GM19025 (cell line): Measurements from ENCODE around the gene FOXR1.
"Not testable (repeated sequence)": the region's sequence is repeated elsewhere in the genome, so short reads cannot be mapped to it uniquely, and the experiment has no call there.

Experiments
- ATAC-seq: cut with Tn5 transposase; IDR thresholded peaks from one replicate; pipeline ENCODE4 v1.9.1; 2021; ENCODE audit warnings: mild to moderate bottlenecking, low read depth, moderate library complexity; ENCODE audit not compliant: unreplicated experiment

The FOXR1 gene

DNA sequence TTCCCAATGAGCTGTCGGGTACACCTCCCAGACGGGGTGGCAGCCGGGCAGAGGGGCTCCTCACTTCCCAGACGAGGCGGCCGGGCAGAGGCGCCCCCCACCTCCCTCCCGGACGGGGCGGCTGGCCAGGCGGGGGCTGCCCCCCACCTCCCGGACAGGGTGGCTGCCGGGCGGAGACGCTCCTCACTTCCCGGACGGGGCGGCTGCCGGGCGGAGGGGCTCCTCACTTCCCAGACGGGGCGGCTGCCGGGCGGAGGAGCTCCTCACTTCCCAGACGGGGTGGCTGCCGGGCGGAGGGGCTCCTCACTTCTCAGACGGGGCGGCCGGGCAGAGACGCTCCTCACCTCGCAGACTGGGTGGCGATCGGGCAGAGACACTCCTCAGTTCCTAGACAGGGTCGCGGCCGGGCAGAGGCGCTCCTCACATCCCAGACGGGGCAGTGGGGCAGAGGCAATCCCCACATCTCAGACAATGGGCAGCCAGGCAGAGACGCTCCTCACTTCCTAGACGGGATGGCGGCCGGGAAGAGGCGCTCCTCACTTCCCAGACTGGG, 20.0 kb downstream of the FOXR1 start:
- not testable (repeated sequence) for ATAC-seq

DNA sequence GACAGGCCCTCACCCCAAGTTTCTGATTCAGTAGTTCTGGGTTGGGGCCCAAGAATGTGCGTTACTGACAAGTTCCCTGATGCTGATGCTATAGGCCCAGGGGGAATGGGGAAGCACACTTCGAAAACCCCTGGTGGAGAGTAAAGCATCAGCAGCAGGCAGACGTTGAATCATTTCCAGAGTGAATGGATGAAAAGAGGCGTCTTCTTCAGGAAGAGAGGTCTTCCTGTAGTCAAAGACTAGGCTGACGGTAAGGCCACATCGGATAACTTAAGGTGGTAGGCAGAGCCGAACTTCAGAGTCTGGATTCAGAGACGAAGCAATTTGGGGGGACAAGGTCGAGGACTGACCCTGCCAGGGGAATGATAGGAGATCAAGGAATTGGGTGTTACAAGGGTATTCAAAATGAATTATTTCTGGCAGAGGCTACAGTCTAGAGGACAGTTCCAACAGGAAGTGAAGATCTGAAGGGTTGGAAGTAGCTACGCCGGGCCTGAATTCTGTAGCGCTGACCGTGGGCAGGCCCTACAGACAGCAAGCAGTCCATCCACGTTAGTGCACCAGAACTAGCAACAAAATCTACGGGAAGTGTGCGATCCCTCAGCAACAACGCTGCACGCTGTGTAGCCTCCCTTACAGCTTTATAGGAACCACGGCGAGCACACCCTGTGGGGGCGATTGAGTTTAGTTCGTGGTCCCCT, 25.5 kb downstream of the FOXR1 start:
- peak; percentile 14 for ATAC-seq

DNA sequence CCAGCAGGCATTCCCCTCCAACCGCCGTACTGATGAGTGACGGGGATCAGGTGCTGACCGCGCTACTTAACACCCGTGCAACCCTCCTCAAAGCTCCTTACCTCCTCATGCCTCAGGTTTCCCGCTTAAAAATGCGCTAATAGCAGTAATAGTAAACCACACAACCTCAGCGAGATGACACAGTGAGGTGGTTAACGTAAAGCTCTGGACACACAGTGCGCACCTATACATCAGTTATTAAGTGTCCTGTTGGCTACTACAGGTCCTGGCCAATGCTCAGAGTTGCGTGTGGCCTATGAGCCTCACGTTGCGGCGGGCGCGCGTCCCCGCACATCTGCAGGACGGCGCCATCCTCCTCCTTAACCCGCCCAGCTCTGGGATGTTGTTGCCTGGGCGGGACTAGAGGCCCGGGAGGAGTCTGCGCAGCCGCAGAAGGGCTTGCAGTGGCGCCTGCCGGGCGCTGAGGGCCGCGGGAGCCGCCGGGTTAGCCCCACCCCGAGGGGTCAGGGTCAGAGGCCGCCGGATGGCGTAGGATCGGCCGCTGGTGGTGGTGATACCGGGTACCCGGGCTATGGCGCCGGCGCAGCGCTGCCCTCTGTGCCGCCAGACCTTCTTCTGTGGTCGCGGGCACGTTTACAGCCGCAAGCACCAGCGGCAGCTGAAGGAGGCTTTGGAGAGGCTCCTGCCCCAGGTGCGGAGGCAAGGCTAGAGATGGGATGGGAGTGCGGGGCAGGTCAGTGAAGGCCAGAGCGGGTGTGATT, 26.2 kb downstream of the FOXR1 start, which contains the start of gene CENATAC:
Gene CENATAC (plus strand): TSS at position 512 of the 761 bp plus-strand sequence. CDS start 60 bp downstream, at position 572.
- ATAC-seq = peak; percentile 91

DNA sequence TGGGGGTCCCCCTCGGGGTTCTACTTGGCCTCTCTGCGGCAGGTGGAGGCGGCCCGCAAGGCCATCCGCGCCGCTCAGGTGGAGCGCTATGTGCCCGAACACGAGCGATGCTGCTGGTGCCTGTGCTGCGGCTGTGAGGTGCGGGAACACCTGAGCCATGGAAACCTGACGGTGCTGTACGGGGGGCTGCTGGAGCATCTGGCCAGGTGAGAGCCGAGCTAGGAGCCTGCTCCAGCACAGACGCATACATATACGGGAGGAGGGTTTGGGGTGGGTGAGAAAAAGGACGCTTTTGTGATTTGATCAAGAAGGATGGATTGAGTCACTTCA, 26.8 kb downstream of the FOXR1 start:
- no peak for ATAC-seq

DNA sequence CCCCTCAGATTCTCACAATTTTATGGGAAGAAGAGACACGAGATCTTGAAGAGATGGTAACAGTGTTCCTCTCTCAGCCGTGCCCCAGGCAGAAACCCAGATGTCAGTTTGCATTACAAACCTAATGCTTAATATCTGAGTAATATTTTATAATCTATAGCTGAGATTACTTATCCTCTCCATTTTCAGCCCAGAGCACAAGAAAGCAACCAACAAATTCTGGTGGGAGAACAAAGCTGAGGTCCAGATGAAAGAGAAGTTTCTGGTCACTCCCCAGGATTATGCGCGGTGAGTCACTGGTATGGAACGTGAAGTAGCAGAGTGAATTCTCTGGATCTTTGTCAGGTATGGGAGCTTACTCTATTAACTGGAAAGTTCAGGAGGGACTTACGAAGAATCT, 27.3 kb downstream of the FOXR1 start:
- ATAC-seq = no peak

DNA sequence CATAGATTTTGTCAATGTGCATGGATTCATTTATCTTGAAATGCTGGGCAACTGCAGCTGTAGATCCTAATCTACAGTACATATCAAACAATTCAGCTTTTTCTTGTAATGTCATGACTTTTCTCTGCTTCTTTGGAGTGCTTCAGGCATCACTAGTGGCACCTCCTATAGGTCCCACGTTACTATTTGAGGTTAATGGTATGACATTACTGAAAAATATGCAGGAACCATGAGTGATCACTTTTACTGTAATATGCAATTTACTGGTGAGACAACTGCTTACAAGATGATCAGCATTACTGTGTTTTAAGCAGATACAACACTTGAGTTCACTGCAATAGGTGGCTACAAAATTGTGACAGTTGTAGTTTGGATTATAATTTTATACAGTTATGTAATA, 29.3 kb downstream of the FOXR1 start:
- ATAC-seq = no peak

DNA sequence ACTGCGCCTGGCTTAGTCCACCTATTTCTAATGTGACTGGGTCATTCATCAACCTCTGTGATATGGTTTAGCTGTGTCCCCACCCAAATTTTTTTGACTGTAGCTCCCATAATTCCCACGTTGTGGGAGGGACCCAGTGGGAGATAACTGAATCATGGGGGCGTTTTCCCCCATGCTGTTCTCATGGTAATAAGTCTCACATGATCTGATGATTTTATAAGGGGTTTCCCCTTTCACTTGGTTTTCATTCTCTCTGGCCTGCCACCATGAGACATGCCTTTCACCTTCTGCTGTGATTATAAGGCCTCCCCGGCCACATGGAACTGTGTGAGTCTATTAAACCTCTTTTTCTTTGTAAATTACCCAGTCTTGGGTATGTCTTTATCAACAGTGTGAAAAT, 35.1 kb downstream of the FOXR1 start:
- no peak for ATAC-seq

DNA sequence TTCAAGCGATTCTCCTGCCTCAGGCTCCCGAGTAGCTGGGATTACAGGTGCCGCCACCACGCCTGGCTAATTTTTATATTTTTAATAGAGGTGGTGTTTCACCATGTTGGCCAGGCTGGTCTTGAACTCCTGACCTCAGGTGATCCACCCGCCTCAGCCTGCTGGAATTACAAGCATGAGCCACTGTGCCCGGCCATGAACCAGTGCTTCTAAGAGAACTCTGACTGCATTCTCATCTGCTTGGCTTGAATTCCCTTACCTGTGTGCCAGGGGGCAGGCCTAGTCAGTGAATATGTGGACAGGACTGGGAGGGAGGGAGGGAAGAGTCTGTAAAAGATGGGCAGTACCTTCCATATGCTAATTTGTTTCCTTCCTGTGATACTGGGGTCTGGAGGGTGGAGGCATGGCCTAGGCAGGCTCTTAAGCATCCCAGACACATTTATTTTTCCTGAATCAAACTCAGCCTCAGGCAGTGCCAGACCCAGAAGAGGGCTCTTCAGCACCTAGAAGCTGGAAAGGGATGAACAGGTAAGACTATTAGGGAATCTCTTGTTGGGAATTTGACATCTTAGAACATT, 40.0 kb downstream of the FOXR1 start:
- no peak for ATAC-seq

DNA sequence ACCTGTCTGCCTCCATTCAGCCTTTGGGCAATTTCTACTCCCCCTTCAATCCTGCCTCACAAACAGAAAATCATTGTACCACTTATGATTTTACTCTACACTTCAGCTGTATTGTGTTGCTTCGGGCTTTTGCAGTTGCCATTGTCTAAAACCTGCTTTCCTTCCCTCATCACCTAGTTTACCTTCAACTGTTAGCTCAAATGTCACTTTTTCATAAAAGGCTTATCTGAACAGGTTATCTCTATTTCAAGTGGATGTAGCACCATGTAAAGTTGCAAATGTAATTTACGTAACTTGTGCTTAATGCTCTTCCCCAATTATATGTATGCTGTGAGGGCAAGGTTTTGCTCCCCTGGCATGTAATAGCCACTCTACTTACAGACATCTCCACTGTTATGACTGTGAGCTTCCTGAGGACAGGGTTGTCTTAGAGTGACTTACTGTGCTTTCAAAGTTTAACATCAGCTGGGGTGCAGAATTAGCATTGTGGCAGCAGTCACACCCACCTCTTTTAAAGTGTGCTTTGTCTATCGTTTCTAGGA, 41.1 kb downstream of the FOXR1 start:
- no peak for ATAC-seq

DNA sequence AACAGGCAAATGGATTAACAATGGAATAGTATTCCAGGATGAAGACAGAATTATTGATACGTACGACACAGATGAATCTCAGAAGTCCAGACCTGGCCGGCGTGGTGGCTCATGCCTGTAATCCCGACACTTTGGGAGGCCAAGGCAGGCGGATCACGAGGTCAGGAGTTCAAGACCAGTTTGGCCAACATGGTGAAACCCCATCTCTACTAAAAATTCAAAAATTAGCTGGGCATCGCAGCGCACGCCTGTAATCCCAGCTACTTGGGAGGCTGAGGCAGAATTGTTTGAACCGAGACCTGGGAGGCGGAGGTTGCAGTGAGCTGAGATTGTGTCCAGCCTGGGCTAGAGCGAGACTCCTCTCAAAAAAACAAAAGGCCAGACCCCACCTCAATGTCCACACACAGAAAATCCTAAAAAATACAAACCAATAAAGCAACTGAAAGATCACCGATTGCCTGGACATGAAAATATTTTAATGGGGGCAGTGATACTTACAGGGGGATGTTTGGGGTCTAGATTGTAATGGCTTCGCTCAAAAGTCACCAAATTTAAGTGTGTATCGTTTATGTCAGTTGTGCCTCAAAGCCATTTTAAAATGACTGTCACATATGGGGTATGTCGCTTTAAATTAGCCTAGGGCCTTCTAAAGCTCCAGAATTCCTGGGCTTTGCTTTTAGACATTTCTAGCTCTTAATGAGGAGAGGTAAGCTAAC, 42.8 kb downstream of the FOXR1 start:
- no peak for ATAC-seq

DNA sequence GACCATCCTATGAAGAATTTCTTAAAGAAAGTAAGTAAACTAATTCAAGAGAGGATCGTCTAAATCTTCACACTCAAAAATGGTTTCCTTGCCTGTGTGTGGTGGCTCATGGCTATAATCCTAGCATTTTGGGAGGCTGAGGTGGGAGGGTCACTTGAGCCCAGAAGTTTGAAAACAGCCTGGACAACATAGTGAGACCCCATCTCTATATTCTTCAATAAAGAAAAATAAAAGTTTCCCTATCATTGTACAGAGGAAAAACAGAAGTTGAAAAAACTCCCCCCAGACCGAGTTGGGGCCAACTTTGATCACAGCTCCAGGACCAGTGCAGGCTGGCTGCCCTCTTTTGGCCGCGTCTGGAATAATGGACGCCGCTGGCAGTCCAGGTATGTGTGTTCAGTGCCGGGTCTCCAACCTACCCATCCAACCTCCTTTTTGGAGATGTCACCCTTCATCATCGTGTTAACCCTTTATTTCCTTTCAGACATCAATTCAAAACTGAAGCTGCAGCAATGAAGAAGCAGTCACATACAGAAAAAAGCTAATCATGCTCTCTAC, 43.6 kb downstream of the FOXR1 start:
- no peak for ATAC-seq

DNA sequence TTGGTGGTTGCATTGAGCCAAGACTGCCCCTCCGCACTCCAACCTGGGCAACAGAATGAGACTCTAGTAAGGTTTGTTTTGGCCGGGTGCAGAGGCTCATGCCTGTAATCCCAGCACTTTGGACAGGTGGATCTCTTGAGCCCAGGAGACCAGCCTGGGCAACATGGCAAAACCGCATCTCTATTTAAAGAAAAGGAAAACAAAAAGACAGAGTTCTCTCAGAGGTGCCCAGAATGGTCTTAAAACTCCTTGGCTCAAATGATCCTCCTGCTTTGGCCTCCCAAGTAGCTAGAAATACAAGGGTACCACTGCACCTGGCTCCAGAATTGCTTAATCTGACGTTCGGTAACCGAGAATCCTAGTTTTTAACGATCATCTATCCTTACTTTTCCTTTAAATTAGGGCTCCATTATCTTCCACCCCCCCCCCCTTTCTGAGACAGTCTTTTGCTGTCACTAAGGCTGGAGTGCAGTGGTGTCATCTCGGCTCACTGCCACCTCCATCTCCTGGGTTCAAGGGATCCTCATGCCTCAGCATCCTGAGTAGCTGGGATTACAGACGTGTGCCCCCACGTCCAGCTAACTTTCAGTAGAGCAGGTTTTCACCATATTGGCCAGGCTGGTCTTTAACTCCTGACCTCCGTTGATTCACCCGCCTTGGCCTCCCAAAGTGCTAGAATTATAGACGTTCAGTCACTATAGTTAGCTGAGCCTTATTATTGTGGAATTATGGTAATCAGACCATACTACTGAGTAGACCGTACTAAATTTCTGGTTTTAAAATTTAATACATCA, 44.9 kb downstream of the FOXR1 start:
- ATAC-seq = no peak

DNA sequence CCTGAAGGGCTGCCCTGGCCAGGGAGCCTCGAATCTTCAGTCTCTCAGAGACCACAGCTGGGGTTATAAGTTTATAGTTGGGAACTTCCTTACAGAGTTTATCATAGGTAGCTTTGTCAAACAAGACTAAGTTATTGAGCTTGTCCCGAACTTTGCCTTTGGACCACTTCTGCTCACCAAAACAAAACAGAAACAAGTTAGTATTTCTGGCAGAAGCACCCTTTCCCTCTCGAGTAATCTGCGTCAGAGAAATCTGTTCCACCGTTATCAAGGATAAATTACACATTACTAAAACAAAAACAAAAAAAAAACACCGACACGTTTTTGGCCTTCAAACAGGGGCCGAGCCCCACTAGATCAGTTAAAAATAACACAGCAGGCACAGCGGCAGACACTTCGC, 45.8 kb downstream of the FOXR1 start:
- ATAC-seq = not testable (repeated sequence)

DNA sequence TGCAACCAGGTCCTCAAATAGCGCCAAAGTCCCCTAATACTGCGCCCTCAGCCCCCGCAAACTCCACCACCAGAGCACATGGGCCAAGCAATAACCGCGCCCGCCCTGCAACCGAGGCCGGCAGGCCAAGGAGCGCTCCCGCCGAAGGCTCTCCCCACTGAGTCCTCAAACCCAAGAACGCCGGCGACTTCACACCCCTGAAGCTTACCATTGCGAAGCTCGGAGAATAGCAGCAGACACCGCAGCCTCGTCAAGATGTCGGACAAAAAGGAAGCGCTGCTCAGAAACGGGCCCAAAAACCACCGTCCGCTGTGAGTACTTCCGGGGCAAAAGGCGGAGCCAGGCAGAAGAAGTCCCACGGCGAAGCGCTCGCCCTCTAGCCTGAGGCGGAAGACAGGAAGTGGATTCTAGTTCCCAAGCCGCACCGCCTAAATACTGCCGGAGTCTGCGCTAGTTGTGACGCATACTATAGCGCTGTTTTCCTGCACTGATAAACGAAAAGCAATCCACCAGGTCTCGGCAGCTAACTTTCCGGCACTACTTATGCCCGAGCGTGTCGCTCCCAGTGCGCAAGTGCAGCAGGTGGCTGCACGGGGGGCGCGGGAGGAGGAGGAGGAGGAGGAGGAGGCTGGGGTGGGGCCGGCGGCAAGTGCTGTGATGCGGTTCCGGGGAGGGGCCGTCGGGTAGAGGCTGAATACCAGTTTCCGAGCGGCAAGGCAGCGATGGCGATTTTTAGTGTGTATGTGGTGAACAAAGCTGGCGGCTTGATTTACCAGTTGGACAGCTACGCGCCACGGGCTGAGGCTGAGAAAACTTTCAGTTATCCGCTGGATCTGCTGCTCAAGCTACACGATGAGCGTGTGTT, 46.7 kb downstream of the FOXR1 start, which contains the start of the genes RPS25 and TRAPPC4:
Gene RPS25 (minus strand): TSS at position 270 of the 865 bp plus-strand sequence. CDS start 59 bp downstream, at position 211.
Gene TRAPPC4 (plus strand): TSS at position 693 of the 865 bp plus-strand sequence. CDS start 30 bp downstream, at position 723.
- ATAC-seq = peak; percentile 86

DNA sequence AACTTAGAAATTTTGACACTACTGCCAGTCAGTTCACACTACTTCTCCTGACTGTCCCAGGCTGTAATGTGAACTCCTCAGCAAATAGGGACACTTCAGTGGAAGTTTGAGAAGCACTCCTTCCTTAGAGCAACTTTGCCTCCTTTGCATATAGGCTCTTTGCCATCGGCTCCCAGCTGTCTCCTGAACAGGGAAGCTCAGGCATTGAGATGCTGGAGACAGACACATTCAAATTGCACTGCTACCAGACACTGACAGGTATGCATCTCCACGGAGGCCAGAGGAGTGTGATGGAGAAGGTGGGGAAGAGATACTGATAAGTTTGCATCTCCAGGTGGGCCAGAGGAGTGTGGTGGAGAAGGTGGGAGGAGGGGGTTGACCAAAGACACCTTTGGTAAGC, 48.4 kb downstream of the FOXR1 start:
- no peak for ATAC-seq

DNA sequence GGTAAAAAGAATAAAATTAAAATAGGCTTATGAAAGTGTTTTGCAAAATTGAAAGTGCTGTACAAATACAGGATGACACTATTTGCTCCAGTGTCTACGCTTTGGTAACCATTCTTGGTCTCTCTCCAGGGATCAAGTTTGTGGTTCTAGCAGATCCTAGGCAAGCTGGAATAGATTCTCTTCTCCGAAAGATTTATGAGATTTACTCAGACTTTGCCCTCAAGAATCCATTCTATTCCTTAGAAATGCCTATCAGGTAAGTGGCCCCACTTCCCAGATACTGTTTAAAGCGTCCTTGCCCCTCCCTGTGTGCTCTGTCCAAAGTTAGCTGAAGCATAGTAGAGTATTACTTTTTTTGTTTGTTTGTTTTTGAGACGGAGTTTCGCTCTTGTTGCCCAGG, 50.1 kb downstream of the FOXR1 start:
- no peak for ATAC-seq

DNA sequence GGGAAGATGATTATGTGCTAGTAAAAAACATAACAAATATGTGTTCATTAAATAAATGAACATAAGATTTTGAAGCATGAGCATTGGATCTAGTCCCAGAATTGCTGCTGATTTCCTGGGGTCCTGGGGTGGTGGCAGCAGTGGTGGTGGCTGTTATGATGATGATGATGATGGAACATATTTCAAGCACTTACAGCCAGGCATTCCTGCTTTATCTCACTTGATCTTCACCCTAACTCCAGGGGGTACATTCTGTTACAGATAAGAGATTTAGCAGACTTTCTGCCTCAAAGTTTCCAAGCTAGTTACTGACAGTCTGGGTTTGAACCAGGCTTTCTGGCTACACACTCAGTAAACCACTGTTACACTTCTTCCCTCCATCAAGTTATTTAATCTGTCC, 52.2 kb downstream of the FOXR1 start:
- no peak for ATAC-seq

DNA sequence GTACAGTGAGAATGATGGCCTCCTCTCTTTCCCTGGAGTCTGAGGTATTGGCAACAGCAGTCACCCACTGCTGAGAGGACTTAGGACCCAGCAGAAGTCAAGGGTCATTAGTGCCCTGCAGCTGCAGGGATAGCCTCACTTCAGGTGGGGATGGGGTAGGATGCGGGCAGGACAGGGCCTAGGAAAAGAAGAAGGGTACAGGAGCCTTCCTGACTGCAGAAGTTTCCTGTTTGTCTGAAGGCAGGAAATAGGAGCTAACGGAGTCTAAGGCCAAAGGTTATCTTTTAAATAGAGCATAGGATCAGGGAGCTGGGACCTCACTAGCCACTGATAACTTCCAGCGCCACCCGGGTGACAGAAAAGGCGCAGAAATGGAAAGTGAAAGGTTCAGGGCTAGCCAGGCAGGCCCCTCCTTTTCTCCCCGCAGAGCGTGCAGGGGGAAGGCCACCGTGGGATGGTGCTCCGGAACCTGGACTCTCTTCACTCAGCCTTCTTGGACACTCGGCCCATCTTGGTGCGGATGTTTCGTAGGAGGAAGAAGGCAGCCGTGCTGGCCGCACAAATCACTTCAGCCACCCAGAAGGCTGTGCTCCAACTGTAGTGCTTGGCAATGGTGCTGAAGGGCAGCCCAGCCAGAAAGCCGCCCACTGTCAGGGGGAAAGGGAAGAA, 53.0 kb downstream of the FOXR1 start:
- ATAC-seq = no peak
